HEK293 (cell line): ENCODE data around the gene KIAA0825.

Source experiments
- SCRT1 ChIP-seq: fragments of 450-650 bp; formaldehyde crosslinking; IDR thresholded peaks from 2 replicates; pipeline ENCODE4 v1.5.1; 2016; ENCODE audit warnings: missing biosample characterization, missing genetic modification characterization, borderline replicate concordance
- ZNF423 ChIP-seq: fragments of 450-650 bp; formaldehyde crosslinking; IDR thresholded peaks from 2 replicates; pipeline ENCODE4 v1.5.1; 2016; ENCODE audit warnings: missing biosample characterization, missing genetic modification characterization
- ZNF548 ChIP-seq: fragments of 450-650 bp; formaldehyde crosslinking; IDR thresholded peaks from 2 replicates; pipeline ENCODE4 v1.5.1; 2016; ENCODE audit warnings: missing biosample characterization, missing genetic modification characterization
- ZNF707 ChIP-seq: fragments of 450-650 bp; formaldehyde crosslinking; IDR thresholded peaks from 2 replicates; pipeline ENCODE4 v1.5.1; 2016; ENCODE audit warnings: missing biosample characterization, missing genetic modification characterization
- ZSCAN23 ChIP-seq: fragments of 450-650 bp; formaldehyde crosslinking; IDR thresholded peaks from 2 replicates; pipeline ENCODE4 v1.5.1; 2016; ENCODE audit warnings: missing biosample characterization, missing genetic modification characterization
- TF ChIP-seq, protein P1 (sequence below): fragments of 450-650 bp; formaldehyde crosslinking; IDR thresholded peaks from 2 replicates; pipeline ENCODE4 v1.5.1; 2016; ENCODE audit warnings: missing biosample characterization, missing genetic modification characterization
- TF ChIP-seq, protein P2 (sequence below): fragments of 450-650 bp; formaldehyde crosslinking; IDR thresholded peaks from 2 replicates; pipeline ENCODE4 v1.5.1; 2016; ENCODE audit warnings: missing biosample characterization, missing genetic modification characterization

GRCh38 chr5:94420885-94421284 is 197.5 kb downstream of the KIAA0825 start:
- no peak for TF ChIP-seq ZSCAN23
- TF ChIP-seq, protein P1, sequence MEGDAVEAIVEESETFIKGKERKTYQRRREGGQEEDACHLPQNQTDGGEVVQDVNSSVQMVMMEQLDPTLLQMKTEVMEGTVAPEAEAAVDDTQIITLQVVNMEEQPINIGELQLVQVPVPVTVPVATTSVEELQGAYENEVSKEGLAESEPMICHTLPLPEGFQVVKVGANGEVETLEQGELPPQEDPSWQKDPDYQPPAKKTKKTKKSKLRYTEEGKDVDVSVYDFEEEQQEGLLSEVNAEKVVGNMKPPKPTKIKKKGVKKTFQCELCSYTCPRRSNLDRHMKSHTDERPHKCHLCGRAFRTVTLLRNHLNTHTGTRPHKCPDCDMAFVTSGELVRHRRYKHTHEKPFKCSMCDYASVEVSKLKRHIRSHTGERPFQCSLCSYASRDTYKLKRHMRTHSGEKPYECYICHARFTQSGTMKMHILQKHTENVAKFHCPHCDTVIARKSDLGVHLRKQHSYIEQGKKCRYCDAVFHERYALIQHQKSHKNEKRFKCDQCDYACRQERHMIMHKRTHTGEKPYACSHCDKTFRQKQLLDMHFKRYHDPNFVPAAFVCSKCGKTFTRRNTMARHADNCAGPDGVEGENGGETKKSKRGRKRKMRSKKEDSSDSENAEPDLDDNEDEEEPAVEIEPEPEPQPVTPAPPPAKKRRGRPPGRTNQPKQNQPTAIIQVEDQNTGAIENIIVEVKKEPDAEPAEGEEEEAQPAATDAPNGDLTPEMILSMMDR (tag by site-specific recombination), result no peak
- no peak for TF ChIP-seq SCRT1 (tag by site-specific recombination)
- no peak for TF ChIP-seq ZNF548 (tag by site-specific recombination)
- no peak for TF ChIP-seq ZNF707 (tag by site-specific recombination)
- TF ChIP-seq, protein P2, sequence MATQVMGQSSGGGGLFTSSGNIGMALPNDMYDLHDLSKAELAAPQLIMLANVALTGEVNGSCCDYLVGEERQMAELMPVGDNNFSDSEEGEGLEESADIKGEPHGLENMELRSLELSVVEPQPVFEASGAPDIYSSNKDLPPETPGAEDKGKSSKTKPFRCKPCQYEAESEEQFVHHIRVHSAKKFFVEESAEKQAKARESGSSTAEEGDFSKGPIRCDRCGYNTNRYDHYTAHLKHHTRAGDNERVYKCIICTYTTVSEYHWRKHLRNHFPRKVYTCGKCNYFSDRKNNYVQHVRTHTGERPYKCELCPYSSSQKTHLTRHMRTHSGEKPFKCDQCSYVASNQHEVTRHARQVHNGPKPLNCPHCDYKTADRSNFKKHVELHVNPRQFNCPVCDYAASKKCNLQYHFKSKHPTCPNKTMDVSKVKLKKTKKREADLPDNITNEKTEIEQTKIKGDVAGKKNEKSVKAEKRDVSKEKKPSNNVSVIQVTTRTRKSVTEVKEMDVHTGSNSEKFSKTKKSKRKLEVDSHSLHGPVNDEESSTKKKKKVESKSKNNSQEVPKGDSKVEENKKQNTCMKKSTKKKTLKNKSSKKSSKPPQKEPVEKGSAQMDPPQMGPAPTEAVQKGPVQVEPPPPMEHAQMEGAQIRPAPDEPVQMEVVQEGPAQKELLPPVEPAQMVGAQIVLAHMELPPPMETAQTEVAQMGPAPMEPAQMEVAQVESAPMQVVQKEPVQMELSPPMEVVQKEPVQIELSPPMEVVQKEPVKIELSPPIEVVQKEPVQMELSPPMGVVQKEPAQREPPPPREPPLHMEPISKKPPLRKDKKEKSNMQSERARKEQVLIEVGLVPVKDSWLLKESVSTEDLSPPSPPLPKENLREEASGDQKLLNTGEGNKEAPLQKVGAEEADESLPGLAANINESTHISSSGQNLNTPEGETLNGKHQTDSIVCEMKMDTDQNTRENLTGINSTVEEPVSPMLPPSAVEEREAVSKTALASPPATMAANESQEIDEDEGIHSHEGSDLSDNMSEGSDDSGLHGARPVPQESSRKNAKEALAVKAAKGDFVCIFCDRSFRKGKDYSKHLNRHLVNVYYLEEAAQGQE (tag by site-specific recombination), result no peak
- no peak for TF ChIP-seq ZNF423
